AG04450 (cell line): Measurements from ENCODE around the gene MMP2. TPM values are rescaled to one million over a fixed set of nuclear protein-coding genes. Genes with fewer than 3 reads are reported as not detected.

ENCODE experiments used
- CTCF ChIA-PET: fragments of 300-600, 350-600 bp; formaldehyde crosslinking; extraction: SDS; loops from one replicate; lab custom pipeline; 2022; ENCODE audit warnings: antibody characterized with exemption, inconsistent platforms; lab: Charles Lee
- POLR2A ChIA-PET: fragments of 350-600 bp; formaldehyde crosslinking; extraction: SDS; loops from one replicate; lab custom pipeline; 2021; ENCODE audit warnings: antibody characterized with exemption, inconsistent platforms; lab: Yijun Ruan, JAX
- DNase-seq: peaks from one replicate; pipeline ENCODE4 v3.0.0-alpha.2; 2011; ENCODE audit warnings: low read depth, low spot score
- H3K27ac ChIP-seq: one replicate; pipeline ENCODE4 v1.5.1; 2012; ENCODE audit warnings: low read depth, low read length, control low read depth
- H3K27me3 ChIP-seq: one replicate; pipeline ENCODE4 v1.6.0; 2012; ENCODE audit warnings: low read length; ENCODE audit not compliant: control insufficient read depth, insufficient read depth
- H3K4me3 ChIP-seq: 2 replicates; pipeline ENCODE4 v1.5.1; 2011; ENCODE audit warnings: mild to moderate bottlenecking, low read depth, low read length, control low read depth
- H3K9me3 ChIP-seq: 2 replicates; pipeline ENCODE4 v1.5.1; 2012; ENCODE audit warnings: low read length; ENCODE audit not compliant: control insufficient read depth, insufficient read depth
- CTCF ChIP-seq: IDR thresholded peaks from 2 replicates; pipeline ENCODE4 v1.5.1; 2011; ENCODE audit warnings: low read depth, low read length, control low read depth, inconsistent platforms
- polyA plus RNA-seq: library from polyadenylated mRNA; depleted of rRNA; stranded (reverse); fragments of >200 nt; gene quantifications from 2 replicates; pipeline ENCODE4 v1.2.3, GENCODE V29; 2011

The MMP2 gene
- polyA plus RNA-seq, 1 experiment = 1,281 TPM

- ChIA-PET CTCF (interaction anchor here (1.0 to 1.5 kb wide), 2 partner anchors 11 to 41 kb away, joined by 4 to 7 read pairs; no protein-coding TSS in a partner anchor), POLR2A (interaction anchor here (0.9 to 1.2 kb wide), 2 partner anchors 26 to 27 kb away, joined by 3 to 5 read pairs; partner anchors contain the start of gene MMP2)
- Histone ChIP-seq H3K27ac (no peak overlapping the region), H3K4me3 (no peak overlapping the region), H3K27me3 (no peaks in the 10 kb centered on the region), H3K9me3 (no peaks in the 10 kb centered on the region; the same call in 1 of the 2 replicates)
- no peak for TF ChIP-seq CTCF
- DNase-seq = no peak
Observed at GRCh38 chr16:55506083-55506482, 27.1 kb downstream of the MMP2 start.

- CTCF ChIA-PET = interaction anchor here (1.0 to 1.5 kb wide), 2 partner anchors 12 to 42 kb away, joined by 4 to 7 read pairs; no protein-coding TSS in a partner anchor
- H3K27ac ChIP-seq = no peak overlapping the region
- H3K9me3 ChIP-seq = no peaks in the 10 kb centered on the region; the same call in 1 of the 2 replicates
- POLR2A ChIA-PET = interaction anchor here (0.9 to 1.2 kb wide), 2 partner anchors 27 to 28 kb away, joined by 3 to 5 read pairs; partner anchors contain the start of gene MMP2
- no peaks in the 10 kb centered on the region for H3K27me3 ChIP-seq
- TF ChIP-seq CTCF = no peak
- no peak overlapping the region for H3K4me3 ChIP-seq
- DNase-seq = no peak
Observed at GRCh38 chr16:55506708-55507107, 27.7 kb downstream of the MMP2 start.

- Histone ChIP-seq H3K27ac (no peak overlapping the region), H3K27me3 (no peaks in the 10 kb centered on the region), H3K9me3 (no peaks in the 10 kb centered on the region; the same call in 1 of the 2 replicates), H3K4me3 (peak overlapping the region; percentile 70)
- DNase-seq = no peak
- POLR2A ChIA-PET = interaction anchor here (0.6 kb wide), 1 partner anchor 10 kb away, joined by 5 read pairs; no protein-coding TSS in a partner anchor
- TF ChIP-seq CTCF = no peak
- CTCF ChIA-PET = interaction anchor here (0.6 to 1.1 kb wide), 2 partner anchors 43 to 47 kb away, joined by 3 read pairs; no protein-coding TSS in a partner anchor
Observed at GRCh38 chr16:55508271-55508921, 29.4 kb downstream of the MMP2 start.

DNA sequence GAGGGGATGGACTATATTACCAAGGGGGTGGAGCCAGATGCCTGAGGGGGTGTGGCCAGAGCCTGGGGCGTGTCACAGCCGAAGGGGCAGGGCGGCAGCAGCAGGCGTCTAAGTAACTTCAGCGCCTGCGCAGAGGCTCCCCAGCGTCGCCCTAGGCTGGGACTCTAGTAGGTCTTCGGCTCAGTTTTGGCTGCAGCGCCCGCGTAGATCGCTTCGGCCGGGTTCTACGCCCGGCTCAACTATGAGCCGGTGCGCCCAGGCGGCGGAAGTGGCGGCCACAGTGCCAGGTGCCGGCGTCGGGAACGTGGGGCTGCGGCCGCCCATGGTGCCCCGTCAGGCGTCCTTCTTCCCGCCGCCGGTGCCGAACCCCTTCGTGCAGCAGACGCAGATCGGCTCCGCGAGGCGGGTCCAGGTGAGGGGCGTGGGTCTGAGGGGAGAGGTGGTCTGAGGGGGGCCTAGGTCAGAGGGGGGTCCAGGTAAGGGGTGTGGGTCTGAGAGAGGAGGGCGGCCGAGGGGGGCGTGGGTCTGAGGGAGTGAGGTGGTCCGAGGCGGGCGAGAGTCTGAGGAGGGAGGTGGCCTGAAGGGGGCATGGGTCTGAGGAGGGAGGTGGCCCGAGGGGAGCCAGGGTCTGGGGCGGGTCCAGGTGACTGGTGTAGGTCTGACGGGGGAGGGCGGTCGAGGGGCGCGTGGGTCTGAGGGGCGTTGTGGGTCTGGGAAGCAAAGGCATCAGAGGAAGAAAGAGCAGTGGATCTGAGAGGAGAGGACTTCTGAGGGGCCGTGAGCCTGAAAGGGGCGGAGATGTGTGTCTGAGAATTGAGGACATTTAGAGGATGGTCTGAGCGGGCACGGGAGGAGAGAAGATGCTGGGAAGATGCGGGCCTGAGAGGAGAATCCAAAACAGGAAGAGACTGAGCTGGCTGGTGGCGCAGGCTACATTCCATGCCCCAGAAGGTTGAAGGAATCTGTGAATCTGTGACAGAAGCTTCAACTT lies 30.2 kb downstream of the MMP2 start, which contains the start of gene LPCAT2:
Gene LPCAT2, plus strand, starts transcription at position 132 of the 991 bp plus-strand sequence. Its CDS starts 110 bp downstream, at position 242.
- POLR2A ChIA-PET = interaction anchor here (0.6 to 1.0 kb wide), 3 partner anchors 10 to 58 kb away, joined by 3 to 5 read pairs (median 3); no protein-coding TSS in a partner anchor
- Histone ChIP-seq H3K27me3 (no peaks in the 10 kb centered on the region), H3K4me3 (peak within 1 kb of the TSS; percentile 70), H3K27ac (no peak within 1 kb of the TSS), H3K9me3 (no peaks in the 10 kb centered on the region; the same call in 1 of the 2 replicates)
- DNase-seq = peak; percentile 67
- CTCF ChIA-PET = interaction anchor here (0.6 to 2.2 kb wide), 7 partner anchors 7 to 192 kb away, joined by 3 to 19 read pairs (median 3); no protein-coding TSS in a partner anchor
- no peak for TF ChIP-seq CTCF
